Calu3 (cell line): ENCODE data around the gene KCNK10. TPM values are rescaled to one million over a fixed set of nuclear protein-coding genes. Genes with fewer than 3 reads are reported as not detected.

Source experiments
- BruUV-seq: library from RNA; stranded (reverse); fragments of 400-500 nt; replicated peaks from 2 replicates; lab custom pipeline; 2021; lab: Mats Ljungman, UMichigan
- CTCF ChIA-PET: fragments of 300-600 bp; sonication (Branson Sonifier 250); formaldehyde crosslinking; loops from one replicate; lab custom pipeline; 2022; ENCODE audit warnings: antibody characterized with exemption; lab: Charles Lee
- DNase-seq: peaks from one replicate; pipeline ENCODE4 v3.0.0; 2022
- H3K27ac Mint-ChIP-seq: one replicate; pipeline ENCODE4 v1.8.0; 2022; ENCODE audit warnings: mixed read lengths; ENCODE audit not compliant: unreplicated experiment
- H3K27me3 Mint-ChIP-seq: one replicate; pipeline ENCODE4 v1.8.0; 2022; ENCODE audit warnings: mixed read lengths; ENCODE audit not compliant: unreplicated experiment
- H3K36me3 Mint-ChIP-seq: one replicate; pipeline ENCODE4 v1.8.0; 2022; ENCODE audit warnings: mild to moderate bottlenecking, moderate library complexity, mixed read lengths; ENCODE audit not compliant: insufficient read depth, unreplicated experiment
- H3K4me1 Mint-ChIP-seq: one replicate; pipeline ENCODE4 v1.8.0; 2022; ENCODE audit warnings: mild to moderate bottlenecking, low read depth, mixed read lengths; ENCODE audit not compliant: unreplicated experiment
- H3K4me3 Mint-ChIP-seq: one replicate; pipeline ENCODE4 v1.8.0; 2022; ENCODE audit warnings: mild to moderate bottlenecking, low read depth, moderate library complexity, mixed read lengths; ENCODE audit not compliant: unreplicated experiment
- H3K9me3 Mint-ChIP-seq: one replicate; pipeline ENCODE4 v1.8.0; 2022; ENCODE audit warnings: low read depth, mixed read lengths; ENCODE audit not compliant: unreplicated experiment
- CTCF ChIP-seq: fragments of 200-600 bp; IDR thresholded peaks from one replicate; pipeline ENCODE4 v1.8.0; 2022; ENCODE audit warnings: antibody characterized with exemption; ENCODE audit not compliant: unreplicated experiment
- intact Hi-C: fragments of 100-400 bp; cut with micrococcal nuclease; formaldehyde crosslinking; loops from one replicate; pipeline ENCODE4 v1.10.0; 2022; ENCODE audit not compliant: unreplicated experiment
- total RNA-seq: library from RNA; stranded (reverse); gene quantifications from 2 replicates; pipeline ENCODE4 v1.2.3, GENCODE V29; 2022

The KCNK10 gene
- total RNA-seq, 1 experiment from 2014 or later: not detected

GRCh38 chr14:88137327-88137726 is 185.7 kb downstream of the KCNK10 start:
- Mint-ChIP-seq H3K27me3 (peaks cover 14% of the 10 kb centered on the region), H3K4me1 (no peaks in the 10 kb centered on the region), H3K4me3 (no peak overlapping the region), H3K27ac (no peak overlapping the region), H3K9me3 (no peaks in the 10 kb centered on the region), H3K36me3 (no peaks in the 10 kb centered on the region)
- no TSS peak for BruUV-seq
- no peak for DNase-seq
- CTCF ChIA-PET: no interaction called here
- TF ChIP-seq CTCF: no peak
- intact Hi-C loops: no loop called here

Other genes starting within 250 kb of the KCNK10 start
- gene SPATA7, start 62.4 kb upstream of the KCNK10 start, total RNA-seq: 7.1 and 8.1 TPM in 2 replicates
- gene PTPN21, start 231.7 kb upstream of the KCNK10 start, total RNA-seq: 10.0 and 10.6 TPM in 2 replicates
- 58.5 and 69.3 TPM in 2 replicates for gene ZC3H14, start 239.8 kb upstream of the KCNK10 start, total RNA-seq